A673 (cell line): ENCODE data around the gene FRRS1L.

Experiments
- CTCF ChIP-seq: fragments of 300-800, 200-600 bp; sonication (generic); conservative IDR thresholded peaks from 2 replicates; pipeline ENCODE4 v1.5.1; 2017; ENCODE audit warnings: low read depth, mild to moderate bottlenecking, antibody characterized with exemption, low read length, moderate library complexity, mixed read lengths
- EZH2 ChIP-seq: fragments of 200-600 bp; sonication (generic); IDR thresholded peaks from 2 replicates; pipeline ENCODE4 v1.6.1; 2017; ENCODE audit warnings: borderline replicate concordance, low read depth, mild to moderate bottlenecking, mixed read lengths, antibody characterized with exemption, low read length; ENCODE audit not compliant: poor library complexity, severe bottlenecking

- TF ChIP-seq EZH2 (peak; percentile 61), CTCF (no peak)
Observed at GRCh38 chr9:109166771-109167601, at the start of gene FRRS1L.
